ENCODE data around the gene DCDC1.

Gene DCDC1

GRCh38 chr11:30863209-30863608 lies 506.3 kb downstream of the DCDC1 start:
- TF ChIP-seq REST (IDR thresholded peaks at IDR 0.05; ENCODE audit: insufficient read depth in 1 of 2, low read depth in 2 of 2, low read length in 2 of 2) (no peak), TAF1 (IDR thresholded peaks at IDR 0.05; ENCODE audit: borderline replicate concordance, insufficient read depth, low read length) (no peak), POLR2AphosphoS5 (IDR thresholded peaks at IDR 0.05; ENCODE audit: low read depth, low read length) (no peak), FOXP2 (optimal IDR thresholded peaks at IDR 0.05; ENCODE audit: borderline replicate concordance, extremely low read depth, extremely low read length, insufficient read depth) (no peak), SIN3A (IDR thresholded peaks at IDR 0.05; ENCODE audit: borderline replicate concordance, insufficient read depth, low read length) (no peak)

- no peak for TF ChIP-seq POLR2AphosphoS5 (IDR thresholded peaks at IDR 0.05; ENCODE audit: low read depth, low read length)
- no peak for TF ChIP-seq TAF1 (IDR thresholded peaks at IDR 0.05; ENCODE audit: borderline replicate concordance, insufficient read depth, low read length)
- no peak for TF ChIP-seq SIN3A (IDR thresholded peaks at IDR 0.05; ENCODE audit: borderline replicate concordance, insufficient read depth, low read length)
- no peak for TF ChIP-seq FOXP2 (optimal IDR thresholded peaks at IDR 0.05; ENCODE audit: borderline replicate concordance, extremely low read depth, extremely low read length, insufficient read depth)
- no peak for TF ChIP-seq REST (IDR thresholded peaks at IDR 0.05; ENCODE audit: insufficient read depth in 1 of 2, low read depth in 2 of 2, low read length in 2 of 2)
Measured at GRCh38 chr11:30861531-30861930, 508.0 kb downstream of the DCDC1 start.

- TF ChIP-seq FOXP2 (optimal IDR thresholded peaks at IDR 0.05; ENCODE audit: borderline replicate concordance, extremely low read depth, extremely low read length, insufficient read depth) = no peak
- no peak for TF ChIP-seq SIN3A (IDR thresholded peaks at IDR 0.05; ENCODE audit: borderline replicate concordance, insufficient read depth, low read length)
- TF ChIP-seq TAF1 (IDR thresholded peaks at IDR 0.05; ENCODE audit: borderline replicate concordance, insufficient read depth, low read length) = no peak
- TF ChIP-seq POLR2AphosphoS5 (IDR thresholded peaks at IDR 0.05; ENCODE audit: low read depth, low read length) = no peak
- no peak for TF ChIP-seq REST (IDR thresholded peaks at IDR 0.05; ENCODE audit: insufficient read depth in 1 of 2, low read depth in 2 of 2, low read length in 2 of 2)
Measured at GRCh38 chr11:30861064-30861463, 508.5 kb downstream of the DCDC1 start.

- no peak for TF ChIP-seq POLR2AphosphoS5 (IDR thresholded peaks at IDR 0.05; ENCODE audit: low read depth, low read length)
- TF ChIP-seq TAF1 (IDR thresholded peaks at IDR 0.05; ENCODE audit: borderline replicate concordance, insufficient read depth, low read length) = no peak
- TF ChIP-seq SIN3A (IDR thresholded peaks at IDR 0.05; ENCODE audit: borderline replicate concordance, insufficient read depth, low read length) = no peak
- no peak for TF ChIP-seq REST (IDR thresholded peaks at IDR 0.05; ENCODE audit: insufficient read depth in 1 of 2, low read depth in 2 of 2, low read length in 2 of 2)
- TF ChIP-seq FOXP2 (optimal IDR thresholded peaks at IDR 0.05; ENCODE audit: borderline replicate concordance, extremely low read depth, extremely low read length, insufficient read depth) = no peak
Measured at GRCh38 chr11:30860146-30860545, 509.4 kb downstream of the DCDC1 start.

- TF ChIP-seq FOXP2 (optimal IDR thresholded peaks at IDR 0.05; ENCODE audit: borderline replicate concordance, extremely low read depth, extremely low read length, insufficient read depth) (no peak), TAF1 (IDR thresholded peaks at IDR 0.05; ENCODE audit: borderline replicate concordance, insufficient read depth, low read length) (no peak), SIN3A (IDR thresholded peaks at IDR 0.05; ENCODE audit: borderline replicate concordance, insufficient read depth, low read length) (no peak)
Measured at GRCh38 chr11:30859669-30860068, 509.9 kb downstream of the DCDC1 start.

All from PFSK-1 (cell line).